Prostate gland (tissue), 2 donors: Measurements from ENCODE around the gene ZNF490.

Experiments
- CTCF ChIP-seq, 4 experiments: fragments of 200-600 bp in 2 of 4; fragments of 450-650 bp in 2 of 4; sonication (generic) in 2 of 4; IDR thresholded peaks; 1 replicate in 3 of 4; 2 replicates in 1 of 4; pipeline ENCODE4 v1.5.1; 2016 to 2019; ENCODE audit warnings: antibody characterized with exemption in 4 of 4, mild to moderate bottlenecking in 2 of 4, moderate library complexity in 2 of 4
- POLR2A ChIP-seq: fragments of 450-650 bp; IDR thresholded peaks from one replicate; pipeline ENCODE4 v1.6.1; 2016; ENCODE audit warnings: antibody characterized with exemption, mild to moderate bottlenecking

GRCh38 chr19:12546068-12546467 is 64.5 kb downstream of the ZNF490 start:
- TF ChIP-seq CTCF (IDR thresholded peaks at IDR 0.05): no peak
- TF ChIP-seq POLR2A: no peak
